NB4 (cell line): ENCODE data around the gene OPRM1.

Experiments used
- POLR2A ChIP-seq: IDR thresholded peaks from 2 replicates; pipeline ENCODE4 v1.6.1; 2011; ENCODE audit warnings: mild to moderate bottlenecking; ENCODE audit not compliant: insufficient read length; ENCODE audit errors: extremely low read depth
- TF ChIP-seq, protein P1 (sequence below): IDR thresholded peaks from one replicate; pipeline ENCODE4 v1.5.1; 2012; ENCODE audit warnings: low read depth, low read length

DNA sequence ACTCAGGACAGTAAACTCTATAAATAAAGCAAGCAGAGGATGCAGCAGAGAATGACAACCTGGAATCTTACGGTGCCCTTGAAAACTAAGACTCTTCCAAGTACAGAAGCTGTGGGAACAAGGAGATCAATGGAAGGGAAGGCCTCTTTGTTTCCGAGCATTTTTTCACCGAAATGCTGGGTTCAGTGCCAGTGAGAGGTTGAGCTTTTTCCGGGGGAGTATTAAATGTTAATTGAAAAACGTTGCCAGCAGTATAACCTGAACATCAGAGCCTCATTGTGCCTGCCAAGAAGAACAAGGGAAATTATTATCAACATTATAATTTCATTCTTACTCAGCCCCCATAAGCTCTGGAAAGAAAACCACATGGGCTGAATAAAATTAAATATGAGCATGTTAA lies 17.5 kb downstream of the OPRM1 start:
- TF ChIP-seq, protein P1, sequence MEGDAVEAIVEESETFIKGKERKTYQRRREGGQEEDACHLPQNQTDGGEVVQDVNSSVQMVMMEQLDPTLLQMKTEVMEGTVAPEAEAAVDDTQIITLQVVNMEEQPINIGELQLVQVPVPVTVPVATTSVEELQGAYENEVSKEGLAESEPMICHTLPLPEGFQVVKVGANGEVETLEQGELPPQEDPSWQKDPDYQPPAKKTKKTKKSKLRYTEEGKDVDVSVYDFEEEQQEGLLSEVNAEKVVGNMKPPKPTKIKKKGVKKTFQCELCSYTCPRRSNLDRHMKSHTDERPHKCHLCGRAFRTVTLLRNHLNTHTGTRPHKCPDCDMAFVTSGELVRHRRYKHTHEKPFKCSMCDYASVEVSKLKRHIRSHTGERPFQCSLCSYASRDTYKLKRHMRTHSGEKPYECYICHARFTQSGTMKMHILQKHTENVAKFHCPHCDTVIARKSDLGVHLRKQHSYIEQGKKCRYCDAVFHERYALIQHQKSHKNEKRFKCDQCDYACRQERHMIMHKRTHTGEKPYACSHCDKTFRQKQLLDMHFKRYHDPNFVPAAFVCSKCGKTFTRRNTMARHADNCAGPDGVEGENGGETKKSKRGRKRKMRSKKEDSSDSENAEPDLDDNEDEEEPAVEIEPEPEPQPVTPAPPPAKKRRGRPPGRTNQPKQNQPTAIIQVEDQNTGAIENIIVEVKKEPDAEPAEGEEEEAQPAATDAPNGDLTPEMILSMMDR, result no peak
- TF ChIP-seq POLR2A, result no peak
